ENCODE results near the gene AQP4. TPM values are rescaled to one million over a fixed set of nuclear protein-coding genes. Genes with fewer than 3 reads are reported as not detected.

AQP4 gene
- total and polyA plus RNA-seq, 2 donors (not counting 1 experiment from before 2014, with no cell fraction given) = not detected

- no peak overlapping the region for H2AFZ ChIP-seq (ENCODE audit: low read length)
- H4K20me1 ChIP-seq (ENCODE audit: control insufficient read depth, extremely low read depth, insufficient read depth, low read length) = no peaks in the 10 kb centered on the region
- H3K27ac ChIP-seq (ENCODE audit: insufficient read depth, low read length) = no peak overlapping the region
- H3K27me3 ChIP-seq (ENCODE audit: control insufficient read depth, insufficient read depth, low read length) = no peaks in the 10 kb centered on the region
- H3K79me2 ChIP-seq (ENCODE audit: control insufficient read depth, insufficient read depth, low read length) = no peaks in the 10 kb centered on the region
- no peak overlapping the region for H3K4me3 ChIP-seq (replicated peaks in 1 of 4; ENCODE audit: control extremely low read depth in 1 of 4, insufficient read depth in 1 of 4, low read depth in 3 of 4, low read length in 4 of 4)
- H3K9ac ChIP-seq (ENCODE audit: insufficient read depth, low read length) = no peak overlapping the region
- H3K36me3 ChIP-seq (ENCODE audit: control insufficient read depth, insufficient read depth, low read length) = no peaks in the 10 kb centered on the region
- DNase-seq (ENCODE audit: low read depth in 2 of 2) = no peak
- no peak overlapping the region for H3K4me2 ChIP-seq (ENCODE audit: extremely low read depth, insufficient read depth, low read length)
- no peaks in the 10 kb centered on the region for H3K4me1 ChIP-seq (ENCODE audit: control insufficient read depth, extremely low read depth, insufficient read depth, low read length)
- no peak for TF ChIP-seq CTCF (conservative IDR thresholded peaks at IDR 0.05 in 1 of 2, IDR thresholded peaks at IDR 0.05 in 1 of 2; ENCODE audit: low read depth in 1 of 2, low read length in 2 of 2)
- TF ChIP-seq EZH2 (IDR thresholded peaks at IDR 0.05; ENCODE audit: low read length, missing control alignments) = no peak
- H3K9me3 ChIP-seq (ENCODE audit: control insufficient read depth, insufficient read depth, low read depth, low read length) = no peaks in the 10 kb centered on the region
Observed at GRCh38 chr18:26863921-26864497, 1.5 kb downstream of the AQP4 start.

GRCh38 chr18:26863122-26863879 lies 2.2 kb downstream of the AQP4 start:
- Histone ChIP-seq H3K9me3 (ENCODE audit: control insufficient read depth, insufficient read depth, low read depth, low read length) (no peaks in the 10 kb centered on the region), H3K36me3 (ENCODE audit: control insufficient read depth, insufficient read depth, low read length) (no peaks in the 10 kb centered on the region), H2AFZ (ENCODE audit: low read length) (no peak overlapping the region), H3K4me1 (ENCODE audit: control insufficient read depth, extremely low read depth, insufficient read depth, low read length) (no peaks in the 10 kb centered on the region), H3K4me3 (replicated peaks in 1 of 4; ENCODE audit: control extremely low read depth in 1 of 4, insufficient read depth in 1 of 4, low read depth in 3 of 4, low read length in 4 of 4) (no peak overlapping the region), H3K27ac (ENCODE audit: insufficient read depth, low read length) (no peak overlapping the region), H4K20me1 (ENCODE audit: control insufficient read depth, extremely low read depth, insufficient read depth, low read length) (no peaks in the 10 kb centered on the region), H3K27me3 (ENCODE audit: control insufficient read depth, insufficient read depth, low read length) (no peaks in the 10 kb centered on the region), H3K79me2 (ENCODE audit: control insufficient read depth, insufficient read depth, low read length) (no peaks in the 10 kb centered on the region), H3K9ac (ENCODE audit: insufficient read depth, low read length) (no peak overlapping the region), H3K4me2 (ENCODE audit: extremely low read depth, insufficient read depth, low read length) (no peak overlapping the region)
- DNase-seq (ENCODE audit: low read depth in 2 of 2) = no peak
- no peak for TF ChIP-seq EZH2 (IDR thresholded peaks at IDR 0.05; ENCODE audit: low read length, missing control alignments)
- no peak for TF ChIP-seq CTCF (conservative IDR thresholded peaks at IDR 0.05 in 1 of 2, IDR thresholded peaks at IDR 0.05 in 1 of 2; ENCODE audit: low read depth in 1 of 2, low read length in 2 of 2)

- H3K4me3 ChIP-seq (replicated peaks in 1 of 4; ENCODE audit: control extremely low read depth in 1 of 4, insufficient read depth in 1 of 4, low read depth in 3 of 4, low read length in 4 of 4) = no peak overlapping the region
- DNase-seq (ENCODE audit: low read depth in 2 of 2) = no peak
- no peaks in the 10 kb centered on the region for H3K27me3 ChIP-seq (ENCODE audit: control insufficient read depth, insufficient read depth, low read length)
Observed at GRCh38 chr18:26862084-26862483, 3.4 kb downstream of the AQP4 start.

More at GRCh38 chr18:26862084-26862483, 3.4 kb downstream of the AQP4 start:
- no peaks in the 10 kb centered on the region for H3K36me3 ChIP-seq (ENCODE audit: control insufficient read depth, insufficient read depth, low read length)
- no peaks in the 10 kb centered on the region for H3K4me1 ChIP-seq (ENCODE audit: control insufficient read depth, extremely low read depth, insufficient read depth, low read length)
- no peak overlapping the region for H2AFZ ChIP-seq (ENCODE audit: low read length)
- no peaks in the 10 kb centered on the region for H3K79me2 ChIP-seq (ENCODE audit: control insufficient read depth, insufficient read depth, low read length)
- H3K9ac ChIP-seq (ENCODE audit: insufficient read depth, low read length) = no peak overlapping the region
- H3K9me3 ChIP-seq (ENCODE audit: control insufficient read depth, insufficient read depth, low read depth, low read length) = no peaks in the 10 kb centered on the region
- H4K20me1 ChIP-seq (ENCODE audit: control insufficient read depth, extremely low read depth, insufficient read depth, low read length) = no peaks in the 10 kb centered on the region
- no peak overlapping the region for H3K4me2 ChIP-seq (ENCODE audit: extremely low read depth, insufficient read depth, low read length)
- no peak for TF ChIP-seq EZH2 (IDR thresholded peaks at IDR 0.05; ENCODE audit: low read length, missing control alignments)
- TF ChIP-seq CTCF (conservative IDR thresholded peaks at IDR 0.05 in 1 of 2, IDR thresholded peaks at IDR 0.05 in 1 of 2; ENCODE audit: low read depth in 1 of 2, low read length in 2 of 2) = no peak
- no peak overlapping the region for H3K27ac ChIP-seq (ENCODE audit: insufficient read depth, low read length)

All from fibroblast of lung (primary cell).